DMS53 treated with DMSO at 0.1 percent for 48 hours (cell line): ENCODE measurements around the gene NMT1.

Experiments
- DNase-seq: peaks from one replicate; lab custom pipeline; 2025; ENCODE audit not compliant: unreplicated experiment; lab: John Stamatoyannopoulos, UW

NMT1 gene

GRCh38 chr17:45132572-45133463 lies 71.7 kb downstream of the NMT1 start:
- DNase-seq, result peak; percentile 94

- DNase-seq, result peak; percentile 99
Observed at GRCh38 chr17:45135192-45135977, 74.3 kb downstream of the NMT1 start, which contains the start of gene ACBD4. ACBD4 (plus strand) TSS chr17:45135687; CDS start chr17:45136145, 458 bp downstream.

- no peak for DNase-seq
Observed at GRCh38 chr17:45135978-45136791, 75.1 kb downstream of the NMT1 start.

DNA sequence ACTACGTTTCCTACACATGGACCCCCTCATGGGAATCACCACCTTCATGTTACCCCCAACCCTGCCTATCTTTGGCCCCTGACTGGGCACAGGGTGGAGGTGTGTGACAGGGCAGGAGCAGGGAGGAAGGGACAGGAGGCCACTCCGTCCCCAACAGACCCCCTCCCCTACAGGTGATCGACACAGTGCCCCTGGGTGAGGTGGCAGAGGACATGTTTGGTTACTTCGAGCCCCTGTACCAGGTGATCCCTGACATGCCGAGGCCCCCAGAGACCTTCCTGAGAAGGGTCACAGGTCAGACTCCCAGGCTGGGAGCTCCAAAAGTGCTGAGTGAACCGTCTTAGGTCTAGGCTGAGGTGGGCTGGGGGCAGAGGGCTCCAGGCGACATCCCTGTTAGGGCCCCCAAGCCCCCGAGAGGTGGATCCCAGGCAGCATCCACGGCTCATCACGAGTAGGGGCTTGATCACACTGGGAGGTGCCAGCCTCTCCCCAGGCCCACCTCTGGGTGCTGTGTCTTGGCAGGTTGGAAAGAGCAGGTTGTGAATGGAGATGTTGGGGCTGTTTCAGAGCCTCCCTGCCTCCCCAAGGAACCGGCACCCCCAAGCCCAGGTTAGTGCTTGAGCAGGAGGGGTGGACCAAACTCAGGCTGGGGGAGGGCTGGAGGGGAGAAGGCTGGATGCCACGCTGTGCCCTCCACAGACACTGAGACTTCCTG lies 75.9 kb downstream of the NMT1 start:
- DNase-seq, result no peak

DNA sequence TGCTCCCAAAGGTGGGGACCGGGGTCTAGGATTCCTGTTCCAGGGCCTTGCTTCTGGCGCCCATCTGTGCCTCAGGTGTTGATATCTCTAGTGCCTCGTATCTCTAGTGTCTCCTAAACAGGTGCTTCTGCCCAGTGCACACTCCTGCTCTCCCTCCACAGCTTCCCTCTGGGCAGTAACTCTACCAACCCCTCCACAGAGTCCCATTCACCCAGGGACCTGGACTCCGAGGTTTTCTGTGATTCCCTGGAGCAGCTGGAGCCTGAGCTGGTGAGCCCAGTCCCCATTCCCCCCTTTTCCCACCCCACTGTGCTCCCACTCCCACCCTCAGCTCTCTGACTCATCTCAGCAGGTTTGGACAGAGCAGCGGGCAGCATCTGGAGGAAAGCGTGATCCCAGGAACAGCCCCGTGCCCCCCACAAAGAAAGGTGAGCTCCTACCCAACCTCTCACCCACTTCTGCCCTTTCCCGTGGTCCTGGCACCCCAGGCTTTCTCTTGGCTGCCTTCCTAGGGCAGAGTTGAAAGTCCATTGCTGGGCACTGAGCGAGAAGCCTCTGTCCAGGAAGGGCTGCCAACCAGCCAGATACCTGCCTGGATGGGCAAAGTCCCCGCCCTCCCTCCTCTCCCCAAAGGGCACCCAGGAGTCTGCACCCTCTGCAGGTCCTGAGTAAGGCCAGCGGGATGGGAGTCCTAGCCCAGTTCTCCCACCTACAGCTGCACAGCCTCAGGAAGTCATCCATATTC lies 76.6 kb downstream of the NMT1 start:
- no peak for DNase-seq

DNA sequence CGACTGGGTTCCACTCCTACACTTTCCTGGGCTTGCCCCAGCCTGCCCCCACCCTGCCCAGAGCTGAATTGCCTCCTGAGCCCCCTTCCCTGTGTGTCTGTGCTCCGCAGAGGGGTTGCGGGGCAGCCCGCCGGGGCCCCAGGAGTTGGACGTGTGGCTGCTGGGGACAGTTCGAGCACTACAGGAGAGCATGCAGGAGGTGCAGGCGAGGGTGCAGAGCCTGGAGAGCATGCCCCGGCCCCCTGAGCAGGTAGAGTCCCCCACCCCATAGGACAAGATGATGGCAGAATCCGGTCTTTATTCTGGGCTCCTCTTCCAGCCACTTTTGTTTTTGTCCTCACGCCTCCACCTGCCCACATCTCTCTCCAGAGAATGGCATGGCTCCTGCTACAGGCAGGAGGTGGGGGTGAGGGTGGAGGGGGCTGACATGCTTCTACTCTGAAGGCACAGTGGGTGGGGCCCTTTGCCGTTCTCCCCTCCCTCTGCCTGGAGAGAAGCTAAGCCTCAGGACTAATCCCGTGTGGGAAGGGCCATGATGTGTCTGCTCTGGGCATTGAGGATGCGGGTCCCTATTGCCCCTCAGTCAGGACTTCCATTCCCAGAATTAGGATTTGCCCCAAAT lies 77.9 kb downstream of the NMT1 start:
- DNase-seq, result no peak

DNA sequence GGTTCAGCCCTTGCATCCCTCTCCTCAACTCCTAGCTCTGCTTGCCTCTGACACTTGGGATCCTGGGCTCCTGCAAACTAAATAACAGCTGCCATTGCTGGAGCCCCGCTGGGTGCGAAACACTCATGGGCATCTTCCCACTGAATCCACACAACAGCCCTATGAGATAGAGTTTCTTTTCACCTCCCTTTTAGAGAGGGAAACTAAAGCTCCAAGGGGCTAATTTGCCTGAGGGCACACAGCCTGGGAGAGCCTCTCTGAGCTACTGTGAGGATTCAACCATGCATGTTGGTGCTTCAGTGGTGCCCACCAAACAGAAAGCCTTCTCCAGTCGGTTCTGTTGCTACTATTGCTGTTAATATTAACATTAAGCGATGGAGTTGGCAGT lies 78.4 kb downstream of the NMT1 start:
- no peak for DNase-seq

DNA sequence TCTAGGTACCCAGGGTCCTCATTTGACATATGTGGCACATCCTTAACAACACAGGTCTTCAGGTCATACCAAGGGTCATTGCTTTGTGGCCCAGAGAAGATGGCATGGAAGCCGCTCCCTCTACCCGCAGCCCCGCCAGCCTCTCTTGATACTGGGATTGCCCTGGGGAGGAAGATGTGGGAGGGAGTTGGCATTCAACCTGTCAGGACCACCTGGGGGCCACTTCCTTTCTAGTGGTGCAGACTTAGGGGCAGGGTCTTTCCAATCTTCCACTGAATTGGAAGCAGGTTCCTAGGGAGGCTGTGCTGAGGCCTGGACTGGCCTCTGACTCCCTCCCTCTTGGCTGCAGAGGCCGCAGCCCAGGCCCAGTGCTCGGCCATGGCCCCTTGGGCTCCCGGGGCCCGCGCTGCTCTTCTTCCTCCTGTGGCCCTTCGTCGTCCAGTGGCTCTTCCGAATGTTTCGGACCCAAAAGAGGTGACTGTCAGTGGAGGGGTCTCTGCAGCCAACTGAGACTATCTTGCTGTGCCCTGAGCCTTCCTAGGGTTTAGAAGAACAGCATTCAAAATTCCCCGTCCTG lies 82.1 kb downstream of the NMT1 start:
- no peak for DNase-seq

DNA sequence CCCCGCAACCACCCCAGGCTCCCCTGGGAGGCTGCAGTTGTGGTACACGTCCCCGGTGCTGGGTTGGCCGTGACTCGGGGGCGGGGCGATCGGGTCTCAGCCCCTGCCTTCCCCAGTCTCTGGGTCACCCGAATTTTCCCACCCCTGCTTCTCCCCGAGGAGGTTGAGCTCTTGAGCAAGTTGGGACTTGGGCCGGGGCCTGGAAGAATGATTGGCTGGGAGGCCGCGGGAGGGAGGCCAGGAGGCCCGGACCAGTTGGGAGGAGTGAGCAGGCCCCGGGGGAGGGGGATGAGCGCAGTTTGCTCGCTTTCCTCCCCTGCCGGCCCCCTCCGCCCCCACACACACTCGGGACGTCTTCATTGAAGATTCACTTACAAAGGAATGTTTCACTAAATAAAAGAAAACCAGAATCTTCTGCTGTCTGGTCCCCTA lies 82.7 kb downstream of the NMT1 start:
- no peak for DNase-seq

GRCh38 chr17:45144199-45145034 lies 83.3 kb downstream of the NMT1 start:
- DNase-seq, result no peak

GRCh38 chr17:45145035-45145389 lies 83.9 kb downstream of the NMT1 start:
- no peak for DNase-seq

- DNase-seq, result no peak
Observed at GRCh38 chr17:45146166-45146565, 85.0 kb downstream of the NMT1 start.

DNA sequence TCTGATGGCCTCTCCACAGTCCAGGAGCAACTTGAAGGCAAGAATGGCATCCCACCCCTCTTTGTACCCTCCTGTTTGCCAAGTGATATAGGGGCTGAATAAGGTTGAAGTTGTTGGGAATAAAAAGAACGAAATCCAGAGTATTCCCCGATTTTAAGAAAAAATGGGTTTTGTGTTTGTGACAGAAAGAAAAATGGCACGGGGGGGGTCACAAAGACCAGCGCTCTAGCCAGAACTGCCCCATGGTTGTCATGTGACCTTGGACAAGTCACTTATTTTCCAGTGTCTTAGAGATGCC lies 85.4 kb downstream of the NMT1 start:
- no peak for DNase-seq

GRCh38 chr17:45146890-45147580 lies 85.9 kb downstream of the NMT1 start:
- peak; percentile 74 for DNase-seq

DNA sequence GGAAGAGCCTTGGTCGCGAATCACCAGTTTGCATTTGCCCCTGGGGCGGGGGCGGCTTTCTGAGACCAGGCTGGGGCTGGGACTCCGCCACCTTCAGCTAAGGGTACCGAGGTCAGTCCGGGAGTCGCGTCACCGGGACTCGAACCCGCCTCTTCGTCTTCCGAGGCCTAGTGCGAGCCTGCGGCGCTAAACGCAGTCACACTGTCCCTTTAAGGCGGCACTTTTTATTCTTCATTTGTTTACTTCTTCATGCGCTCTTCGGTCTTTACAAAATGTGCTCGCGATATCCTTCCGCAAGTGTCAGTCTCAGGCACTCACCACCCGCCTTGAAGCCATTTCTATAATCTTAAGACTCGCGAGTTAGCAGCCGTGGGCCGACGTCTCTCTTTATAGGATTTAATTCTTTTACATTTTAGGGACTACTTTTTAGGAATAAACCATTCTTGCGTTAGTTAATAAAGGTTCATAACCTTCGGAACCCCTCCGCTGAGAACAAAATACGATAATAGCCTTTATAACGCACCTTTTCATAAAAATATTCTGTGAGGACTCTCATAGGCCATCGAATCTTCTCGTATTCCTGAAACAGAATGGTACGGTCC lies 86.6 kb downstream of the NMT1 start:
- DNase-seq, result peak; percentile 96

DNA sequence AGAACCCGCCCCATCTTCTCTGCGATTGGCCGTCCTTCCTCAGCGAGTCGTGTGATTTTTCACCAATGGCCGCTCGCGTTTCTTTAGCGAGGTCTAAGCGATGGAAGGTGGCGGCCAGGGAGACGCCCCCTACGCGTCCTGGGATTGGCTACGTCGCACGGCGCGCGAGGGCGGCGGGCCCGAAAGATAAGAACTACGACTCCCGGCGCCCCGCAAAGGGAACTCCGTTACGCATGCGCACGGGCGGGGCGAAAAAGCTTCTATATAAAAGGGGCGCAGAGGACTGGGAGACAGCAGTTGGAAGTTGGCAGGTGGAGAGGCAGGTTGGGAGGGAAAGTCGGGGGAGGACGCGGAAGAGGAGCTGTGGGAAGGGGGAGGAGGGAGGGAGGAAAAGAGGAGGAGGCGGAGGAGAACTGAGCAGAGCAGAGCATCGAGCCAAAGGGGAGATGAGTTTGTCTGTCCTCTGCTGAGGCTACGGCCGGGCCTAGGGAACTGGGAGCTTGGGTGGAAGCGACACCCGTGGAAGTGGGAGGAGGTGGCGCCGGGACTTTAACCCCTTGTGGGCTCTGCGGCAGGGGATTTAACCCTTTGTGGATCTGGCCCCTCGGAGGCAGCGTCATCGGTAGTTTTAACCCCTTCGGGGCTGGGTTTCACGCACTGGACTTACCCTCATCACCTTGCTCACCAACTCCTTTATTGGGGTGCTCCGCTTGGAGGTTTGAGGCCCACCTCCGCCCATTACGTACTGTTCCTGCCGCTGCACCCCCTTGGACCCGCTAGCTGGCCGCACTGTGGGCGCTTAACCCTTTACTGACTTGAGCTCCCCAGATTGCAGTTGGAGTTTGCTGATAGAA lies 87.3 kb downstream of the NMT1 start, which contains the start of gene HEXIM1:
HEXIM1 (plus strand) TSS at position 293 of the 854 bp plus-strand sequence. CDS start 716 bp downstream, outside the sequence.
- DNase-seq, result peak; percentile 100
